Thyroid gland (tissue), 4 donors: Measurements from ENCODE around the gene PROX2. TPM values are rescaled to one million over a fixed set of nuclear protein-coding genes. Genes with fewer than 3 reads are reported as not detected.

Experiments
- DNase-seq, 2 donors: peaks; one replicate each; pipeline ENCODE4 v3.0.0-alpha.2; 2019
- H3K27ac ChIP-seq, 3 donors: fragments of 200-600 bp; sonication (generic); 1 replicate in 2 of 3; 2 replicates in 1 of 3; pipeline ENCODE4 v1.5.1; 2016 to 2019; ENCODE audit warnings: mild to moderate bottlenecking in 1 of 3, moderate library complexity in 1 of 3
- H3K27me3 ChIP-seq: fragments of 200-600 bp; sonication (generic); one replicate; pipeline ENCODE4 v1.5.1; 2019
- H3K36me3 ChIP-seq, 2 donors: fragments of 200-600 bp; sonication (generic); one replicate each; pipeline ENCODE4 v1.5.1; 2016 to 2019
- H3K4me1 ChIP-seq, 2 donors: fragments of 200-600 bp; sonication (generic); one replicate each; pipeline ENCODE4 v1.5.1; 2017 to 2019
- H3K4me3 ChIP-seq, 3 donors: fragments of 200-600 bp; sonication (generic); replicated peaks in 1 of 3; 1 replicate in 2 of 3; 2 replicates in 1 of 3; pipeline ENCODE4 v1.5.1; 2016; ENCODE audit warnings: mild to moderate bottlenecking in 1 of 3
- H3K9me3 ChIP-seq: fragments of 200-600 bp; sonication (generic); one replicate; pipeline ENCODE4 v1.5.1; 2017
- CTCF ChIP-seq, 6 experiments: fragments of 200-600 bp in 3 of 6; fragments of 450-650 bp in 3 of 6; sonication (generic) in 3 of 6; IDR thresholded peaks; one replicate each; pipeline ENCODE4 v1.5.1; 2016 to 2019; ENCODE audit warnings: antibody characterized with exemption in 6 of 6, mild to moderate bottlenecking in 2 of 6, inconsistent platforms in 1 of 6, moderate library complexity in 1 of 6
- POLR2A ChIP-seq, 2 donors: fragments of 450-650 bp; IDR thresholded peaks; one replicate each; pipeline ENCODE4 v1.6.1; 2017; ENCODE audit warnings: antibody characterized with exemption in 2 of 2, mild to moderate bottlenecking in 2 of 2, moderate library complexity in 1 of 2
- WGBS, 2 donors: methylation state at CpG; one replicate each; pipeline ENCODE4 v1.1.5; 2017; 5-methylcytosine and 5-hydroxymethylcytosine counted together
- intact Hi-C: fragments of 100-400 bp; cut with DNase I; formaldehyde crosslinking; loops from one replicate; pipeline ENCODE4 v1.15.1; 2023
- total RNA-seq, 4 donors: library from RNA; depleted of rRNA; stranded (reverse); fragments of >200 nt; gene quantifications; one replicate each; pipeline ENCODE4 v1.2.3, GENCODE V29; 2016

PROX2 gene
- total RNA-seq, 4 donors from 2014 or later, result not detected

- Histone ChIP-seq H3K4me1 (peaks cover 0 to 19% of the 10 kb centered on the region in 2 donors), H3K4me3 (no peak overlapping the region), H3K27me3 (no peaks in the 10 kb centered on the region), H3K9me3 (no peaks in the 10 kb centered on the region), H3K27ac (no peak overlapping the region), H3K36me3 (peaks cover 78 to 86% of the 10 kb centered on the region in 2 donors)
- no peak for TF ChIP-seq POLR2A (IDR thresholded peaks at IDR 0.05)
- TF ChIP-seq CTCF (IDR thresholded peaks at IDR 0.05), result no peak
- 68 to 88% methylated on average over 3 to 4 of the region's 4 CpGs for WGBS, 2 donors
- no peak for DNase-seq
- intact Hi-C loops, result no loop called here
Observed at GRCh38 chr14:74893614-74894091, 17.7 kb upstream of the PROX2 start.

- Histone ChIP-seq H3K27ac (peak overlapping the region in 1 of 3 donors; percentile 47), H3K4me1 (peaks cover 0 to 15% of the 10 kb centered on the region in 2 donors), H3K36me3 (peaks cover 69 to 77% of the 10 kb centered on the region in 2 donors), H3K9me3 (no peaks in the 10 kb centered on the region), H3K27me3 (no peaks in the 10 kb centered on the region), H3K4me3 (no peak overlapping the region)
- intact Hi-C loops, result no loop called here
- no peak for DNase-seq
- no peak for TF ChIP-seq CTCF (IDR thresholded peaks at IDR 0.05)
- no peak for TF ChIP-seq POLR2A (IDR thresholded peaks at IDR 0.05)
- WGBS, 2 donors, result 77 to 94% methylated on average over 5 of the region's 5 CpGs
Observed at GRCh38 chr14:74892745-74893144, 16.8 kb upstream of the PROX2 start.

DNA sequence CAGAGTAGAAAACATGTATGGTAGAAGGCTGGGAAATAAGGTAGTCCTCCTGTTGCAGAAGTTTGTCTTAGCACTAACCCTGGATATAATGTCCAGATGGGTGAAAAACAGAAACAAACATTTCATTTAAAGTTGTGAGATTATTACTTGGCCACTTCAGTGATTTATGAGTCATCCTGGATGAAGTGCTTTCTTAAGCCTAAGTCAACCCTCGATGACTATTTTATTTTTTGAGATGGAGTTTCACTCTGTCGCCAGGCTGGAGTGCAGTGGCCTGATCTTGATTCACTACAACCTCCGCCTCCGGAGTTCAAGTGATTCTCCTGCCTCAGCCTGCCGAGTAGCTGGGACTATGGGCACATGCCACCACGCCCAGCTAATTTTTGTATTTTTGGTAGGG is 15.9 kb upstream of the PROX2 start:
- WGBS, 2 donors, result 57 to 85% methylated on average over 6 of the region's 6 CpGs
- H3K9me3 ChIP-seq, result no peaks in the 10 kb centered on the region
- peaks cover 0 to 15% of the 10 kb centered on the region in 2 donors for H3K4me1 ChIP-seq
- H3K27ac ChIP-seq, result peak overlapping the region in 1 of 3 donors; percentile 47
- TF ChIP-seq POLR2A (IDR thresholded peaks at IDR 0.05), result no peak
- no peak for TF ChIP-seq CTCF (IDR thresholded peaks at IDR 0.05)
- no peaks in the 10 kb centered on the region for H3K27me3 ChIP-seq
- H3K36me3 ChIP-seq, result peaks cover 60 to 69% of the 10 kb centered on the region in 2 donors
- peak; percentile 29 to 36 for DNase-seq
- no peak overlapping the region for H3K4me3 ChIP-seq
- intact Hi-C loops, result no loop called here

DNA sequence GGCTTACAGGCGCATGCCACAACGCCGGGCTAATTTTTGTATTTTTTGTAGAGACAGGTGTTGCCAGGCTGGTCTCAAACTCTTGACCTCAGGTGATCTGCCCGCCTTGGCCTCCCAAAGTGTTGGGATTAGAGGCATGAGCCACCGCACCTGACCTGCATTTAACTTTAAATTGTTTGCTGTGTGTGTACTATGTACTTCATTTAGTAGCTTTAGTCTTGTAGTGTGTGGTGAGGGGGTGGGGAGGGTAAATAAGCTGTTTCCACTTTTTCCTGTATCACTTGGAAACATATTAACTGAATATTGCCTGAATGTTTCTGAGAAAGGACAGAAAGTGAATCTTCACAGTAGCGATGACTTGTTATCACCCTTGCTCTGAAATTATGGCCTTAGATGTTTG is 14.3 kb upstream of the PROX2 start:
- Histone ChIP-seq H3K9me3 (no peaks in the 10 kb centered on the region), H3K4me3 (no peak overlapping the region), H3K27ac (no peak overlapping the region), H3K4me1 (peaks cover 4 to 30% of the 10 kb centered on the region in 2 donors), H3K27me3 (no peaks in the 10 kb centered on the region), H3K36me3 (peaks cover 47 to 55% of the 10 kb centered on the region in 2 donors)
- TF ChIP-seq CTCF (IDR thresholded peaks at IDR 0.05) (no peak), POLR2A (IDR thresholded peaks at IDR 0.05) (no peak)
- WGBS, 2 donors, result 96 to 97% methylated on average over 6 of the region's 6 CpGs
- intact Hi-C loops, result no loop called here
- no peak for DNase-seq

- peaks cover 17 to 48% of the 10 kb centered on the region in 2 donors for H3K4me1 ChIP-seq
- no peaks in the 10 kb centered on the region for H3K27me3 ChIP-seq
- H3K36me3 ChIP-seq, result peaks cover 29 to 37% of the 10 kb centered on the region in 2 donors
- TF ChIP-seq POLR2A (IDR thresholded peaks at IDR 0.05), result no peak
- no peak overlapping the region for H3K4me3 ChIP-seq
- intact Hi-C loops, result no loop called here
- WGBS, 2 donors, result 78 to 81% methylated on average over 12 of the region's 12 CpGs
- DNase-seq, result no peak
- no peaks in the 10 kb centered on the region for H3K9me3 ChIP-seq
- H3K27ac ChIP-seq, result peak overlapping the region in 1 of 3 donors; percentile 1
Observed at GRCh38 chr14:74888164-74889158, 12.5 kb upstream of the PROX2 start.
